T-helper 2 cell treated with Interferon-gamma antibody and Interleukin-4, amounts not matched to agents 5 μg/mL and 100 μg/mL, for 36 hours (primary cell): ENCODE data around the gene CXCL17.
"Not testable (repeated sequence)": the region's sequence is repeated elsewhere in the genome, so short reads cannot be mapped to it uniquely, and the experiment has no call there.

ENCODE experiments used
- DNase-seq: peaks from one replicate; pipeline ENCODE4 v3.0.0; 2021; ENCODE audit warnings: low spot score
- H3K27ac Mint-ChIP-seq: one replicate; pipeline ENCODE4 v1.8.0; 2021; ENCODE audit warnings: mild to moderate bottlenecking, mixed read lengths
- H3K27me3 Mint-ChIP-seq: one replicate; pipeline ENCODE4 v1.8.0; 2021; ENCODE audit warnings: low read depth, mixed read lengths
- H3K36me3 Mint-ChIP-seq: one replicate; pipeline ENCODE4 v1.8.0; 2021; ENCODE audit warnings: low read depth, mixed read lengths
- H3K4me1 Mint-ChIP-seq: one replicate; pipeline ENCODE4 v1.8.0; 2021; ENCODE audit warnings: low read depth, mixed read lengths
- H3K4me3 Mint-ChIP-seq: one replicate; pipeline ENCODE4 v1.8.0; 2022; ENCODE audit warnings: mild to moderate bottlenecking, moderate library complexity, mixed read lengths
- H3K9me3 Mint-ChIP-seq: one replicate; pipeline ENCODE4 v1.8.0; 2021; ENCODE audit warnings: mixed read lengths

Gene CXCL17

GRCh38 chr19:42450314-42450934 lies 7.7 kb upstream of the CXCL17 start:
- Mint-ChIP-seq H3K36me3 (no peaks in the 10 kb centered on the region), H3K4me1 (peaks cover 31% of the 10 kb centered on the region), H3K9me3 (no peaks in the 10 kb centered on the region), H3K27ac (no peak overlapping the region), H3K27me3 (peaks cover 3% of the 10 kb centered on the region), H3K4me3 (no peak overlapping the region)
- peak; percentile 82 for DNase-seq

GRCh38 chr19:42448306-42448705 lies 5.6 kb upstream of the CXCL17 start:
- not testable (repeated sequence) for DNase-seq, H3K9me3 Mint-ChIP-seq
- peaks cover 19% of the 10 kb centered on the region for H3K4me1 Mint-ChIP-seq

GRCh38 chr19:42445948-42446347 lies 3.2 kb upstream of the CXCL17 start:
- DNase-seq: no peak
- no peak overlapping the region for H3K27ac Mint-ChIP-seq
- H3K27me3 Mint-ChIP-seq: no peaks in the 10 kb centered on the region
- H3K36me3 Mint-ChIP-seq: no peaks in the 10 kb centered on the region
- no peaks in the 10 kb centered on the region for H3K9me3 Mint-ChIP-seq
- peaks cover 10% of the 10 kb centered on the region for H3K4me1 Mint-ChIP-seq
- H3K4me3 Mint-ChIP-seq: no peak overlapping the region

More at GRCh38 chr19:42448306-42448705, 5.6 kb upstream of the CXCL17 start:
- H3K4me3 Mint-ChIP-seq, H3K27me3 Mint-ChIP-seq, H3K36me3 Mint-ChIP-seq, H3K27ac Mint-ChIP-seq: not testable (repeated sequence)

- peaks cover 19% of the 10 kb centered on the region for H3K4me1 Mint-ChIP-seq
- H3K27me3 Mint-ChIP-seq: no peaks in the 10 kb centered on the region
- H3K4me3 Mint-ChIP-seq: no peak overlapping the region
- H3K36me3 Mint-ChIP-seq: no peaks in the 10 kb centered on the region
- no peak overlapping the region for H3K27ac Mint-ChIP-seq
- no peak for DNase-seq
- no peaks in the 10 kb centered on the region for H3K9me3 Mint-ChIP-seq
Measured at GRCh38 chr19:42443944-42444398, 1.2 kb upstream of the CXCL17 start.

- DNase-seq: no peak
- Mint-ChIP-seq H3K9me3 (no peaks in the 10 kb centered on the region), H3K4me1 (peaks cover 23% of the 10 kb centered on the region), H3K27ac (peak overlapping the region; percentile 33), H3K27me3 (no peaks in the 10 kb centered on the region), H3K36me3 (no peaks in the 10 kb centered on the region), H3K4me3 (peak overlapping the region; percentile 54)
Measured at GRCh38 chr19:42441049-42441445, 1.7 kb downstream of the CXCL17 start.

GRCh38 chr19:42440357-42441048 lies 2.2 kb downstream of the CXCL17 start:
- peak; percentile 69 for DNase-seq
- Mint-ChIP-seq H3K4me3 (peak overlapping the region; percentile 54), H3K4me1 (peaks cover 23% of the 10 kb centered on the region), H3K27me3 (no peaks in the 10 kb centered on the region), H3K36me3 (no peaks in the 10 kb centered on the region), H3K9me3 (no peaks in the 10 kb centered on the region), H3K27ac (peak overlapping the region; percentile 21)

- peaks cover 2% of the 10 kb centered on the region for H3K27me3 Mint-ChIP-seq
- no peak overlapping the region for H3K4me3 Mint-ChIP-seq
- no peak overlapping the region for H3K27ac Mint-ChIP-seq
- H3K36me3 Mint-ChIP-seq: no peaks in the 10 kb centered on the region
- H3K4me1 Mint-ChIP-seq: peaks cover 14% of the 10 kb centered on the region
- no peak for DNase-seq
- H3K9me3 Mint-ChIP-seq: no peaks in the 10 kb centered on the region
Measured at GRCh38 chr19:42436006-42436405, 6.7 kb downstream of the CXCL17 start.

GRCh38 chr19:42435316-42435715 lies 7.4 kb downstream of the CXCL17 start:
- Mint-ChIP-seq H3K27me3 (peaks cover 2% of the 10 kb centered on the region), H3K27ac (no peak overlapping the region), H3K9me3 (no peaks in the 10 kb centered on the region), H3K4me1 (peaks cover 7% of the 10 kb centered on the region), H3K4me3 (no peak overlapping the region), H3K36me3 (no peaks in the 10 kb centered on the region)
- DNase-seq: no peak

GRCh38 chr19:42433503-42434260 lies 9.1 kb downstream of the CXCL17 start:
- H3K27ac Mint-ChIP-seq: no peak overlapping the region
- H3K9me3 Mint-ChIP-seq: no peaks in the 10 kb centered on the region
- no peak overlapping the region for H3K4me3 Mint-ChIP-seq
- peaks cover 4% of the 10 kb centered on the region for H3K4me1 Mint-ChIP-seq
- DNase-seq: peak; percentile 44
- H3K27me3 Mint-ChIP-seq: peaks cover 2% of the 10 kb centered on the region
- no peaks in the 10 kb centered on the region for H3K36me3 Mint-ChIP-seq

- Mint-ChIP-seq H3K4me3 (no peak overlapping the region), H3K36me3 (no peaks in the 10 kb centered on the region), H3K27me3 (peaks cover 2% of the 10 kb centered on the region), H3K9me3 (no peaks in the 10 kb centered on the region), H3K27ac (no peak overlapping the region), H3K4me1 (no peaks in the 10 kb centered on the region)
- DNase-seq: no peak
Measured at GRCh38 chr19:42431486-42431885, 11.3 kb downstream of the CXCL17 start.

GRCh38 chr19:42428676-42429075 lies 14.1 kb downstream of the CXCL17 start:
- Mint-ChIP-seq H3K36me3 (no peaks in the 10 kb centered on the region), H3K27ac (no peak overlapping the region), H3K9me3 (no peaks in the 10 kb centered on the region), H3K4me1 (peaks cover 3% of the 10 kb centered on the region), H3K4me3 (no peak overlapping the region), H3K27me3 (peaks cover 2% of the 10 kb centered on the region)
- no peak for DNase-seq

- Mint-ChIP-seq H3K27me3 (peaks cover 2% of the 10 kb centered on the region), H3K4me1 (peaks cover 8% of the 10 kb centered on the region), H3K27ac (no peak within 1 kb of the TSS), H3K36me3 (no peaks in the 10 kb centered on the region), H3K4me3 (no peak within 1 kb of the TSS), H3K9me3 (no peaks in the 10 kb centered on the region)
- DNase-seq: no peak
Measured at GRCh38 chr19:42427313-42427712, 15.4 kb downstream of the CXCL17 start, which contains the start of gene LIPE. TSS of gene LIPE (minus strand) at chr19:42427388. CDS start at chr19:42427149, 239 bp downstream.

GRCh38 chr19:42426643-42427042 lies 16.1 kb downstream of the CXCL17 start:
- Mint-ChIP-seq H3K4me1 (peaks cover 14% of the 10 kb centered on the region), H3K27me3 (peaks cover 2% of the 10 kb centered on the region), H3K27ac (no peak overlapping the region), H3K9me3 (no peaks in the 10 kb centered on the region), H3K36me3 (no peaks in the 10 kb centered on the region), H3K4me3 (no peak overlapping the region)
- no peak for DNase-seq

GRCh38 chr19:42424712-42425131 lies 18.0 kb downstream of the CXCL17 start:
- H3K36me3 Mint-ChIP-seq: peaks cover 4% of the 10 kb centered on the region
- DNase-seq: no peak
- H3K27ac Mint-ChIP-seq: no peak overlapping the region
- H3K4me1 Mint-ChIP-seq: peaks cover 32% of the 10 kb centered on the region
- no peaks in the 10 kb centered on the region for H3K27me3 Mint-ChIP-seq
- peak overlapping the region; percentile 97 for H3K4me3 Mint-ChIP-seq
- no peaks in the 10 kb centered on the region for H3K9me3 Mint-ChIP-seq
